CD4-positive, alpha-beta T cell (primary cell): ENCODE measurements around the gene SARM1. TPM values are rescaled to one million over a fixed set of nuclear protein-coding genes. Genes with fewer than 3 reads are reported as not detected.

Experiments
- ATAC-seq: fragments of 200-7000 bp; cut with Tn5 transposase; one replicate; pipeline ENCODE4 v1.10.0; 2022; ENCODE audit warnings: mild to moderate bottlenecking; ENCODE audit not compliant: poor library complexity
- CTCF ChIA-PET: fragments of 350-600 bp; sonication (Branson Sonifier 250); formaldehyde crosslinking; loops from one replicate; lab custom pipeline; 2021; ENCODE audit warnings: antibody characterized with exemption, inconsistent platforms; lab: Charles Lee
- POLR2A ChIA-PET: fragments of 350-600 bp; sonication (Branson Sonifier 250); formaldehyde crosslinking; loops from one replicate; lab custom pipeline; 2021; ENCODE audit warnings: antibody characterized with exemption, inconsistent platforms; lab: Charles Lee
- DNase-seq, 14 experiments: peaks; one replicate each; pipeline ENCODE4 v3.0.0-alpha.2; 2013 to 2020; ENCODE audit warnings: mixed read lengths in 2 of 14
- H3K27ac ChIP-seq, 2 donors: one replicate each; pipeline versions ENCODE4 v1.5.1 to v1.7.0; 2013; ENCODE audit warnings: low read length in 2 of 2, low read depth in 1 of 2, mild to moderate bottlenecking in 1 of 2
- H3K27me3 ChIP-seq, 2 experiments: 1 replicate in 1 of 2; 2 replicates in 1 of 2; pipeline versions ENCODE4 v1.6.1 to v1.7.0; 2013; ENCODE audit warnings: low read length in 2 of 2, control low read depth in 1 of 2, mild to moderate bottlenecking in 1 of 2, moderate library complexity in 1 of 2; ENCODE audit not compliant: insufficient read depth in 2 of 2, control insufficient read depth in 1 of 2
- H3K36me3 ChIP-seq: one replicate; pipeline ENCODE4 v1.6.1; 2013; ENCODE audit warnings: low read length, control low read depth; ENCODE audit not compliant: insufficient read depth
- H3K4me1 ChIP-seq: one replicate; pipeline ENCODE4 v1.6.1; 2013; ENCODE audit warnings: low read length, control low read depth; ENCODE audit not compliant: insufficient read depth
- H3K4me3 ChIP-seq: one replicate; pipeline ENCODE4 v1.5.1; 2013; ENCODE audit warnings: mild to moderate bottlenecking, low read length, moderate library complexity
- H3K9me3 ChIP-seq, 2 experiments: 1 replicate in 1 of 2; 2 replicates in 1 of 2; pipeline versions ENCODE4 v1.6.1 to v1.7.0; 2013; ENCODE audit warnings: low read length in 2 of 2, mild to moderate bottlenecking in 2 of 2, control low read depth in 1 of 2, moderate library complexity in 1 of 2; ENCODE audit not compliant: control insufficient read depth in 1 of 2, insufficient read depth in 1 of 2
- H3K27ac Mint-ChIP-seq: one replicate; pipeline ENCODE4 v1.8.0; 2020; ENCODE audit warnings: mixed read lengths
- H3K27me3 Mint-ChIP-seq: one replicate; pipeline ENCODE4 v1.8.0; 2021; ENCODE audit warnings: mixed read lengths
- H3K36me3 Mint-ChIP-seq: one replicate; pipeline ENCODE4 v1.8.0; 2021; ENCODE audit warnings: low read depth, mixed read lengths
- H3K4me1 Mint-ChIP-seq: one replicate; pipeline ENCODE4 v1.8.0; 2021; ENCODE audit warnings: low read depth, mixed read lengths
- H3K4me3 Mint-ChIP-seq: one replicate; pipeline ENCODE4 v1.8.0; 2020; ENCODE audit warnings: mild to moderate bottlenecking, mixed read lengths
- H3K9me3 Mint-ChIP-seq: one replicate; pipeline ENCODE4 v1.8.0; 2020; ENCODE audit warnings: mixed read lengths
- intact Hi-C, 2 experiments: fragments of 100-400 bp; cut with DNase I in 1 of 2; cut with micrococcal nuclease in 1 of 2; formaldehyde crosslinking; loops; one replicate each; pipeline versions ENCODE4 v1.15.1 to v1.9.0; 2023 to 2025; cut with DNase I, micrococcal nuclease
- total RNA-seq, 174 experiments: library from RNA in 2 of 174; stranded (reverse) in 2 of 174; gene quantifications; one replicate each; pipeline ENCODE4 v1.2.3 and lab custom pipeline; 2021 to 2026
- TF ChIP-seq, protein P1 (sequence below): fragments of 200-600 bp; IDR thresholded peaks from one replicate; pipeline ENCODE4 v1.8.0; 2022; ENCODE audit warnings: antibody characterized with exemption, mild to moderate bottlenecking

The SARM1 gene
- total RNA-seq, 2 experiments from 2014 or later, result 12.5 to 15.4 TPM

DNA sequence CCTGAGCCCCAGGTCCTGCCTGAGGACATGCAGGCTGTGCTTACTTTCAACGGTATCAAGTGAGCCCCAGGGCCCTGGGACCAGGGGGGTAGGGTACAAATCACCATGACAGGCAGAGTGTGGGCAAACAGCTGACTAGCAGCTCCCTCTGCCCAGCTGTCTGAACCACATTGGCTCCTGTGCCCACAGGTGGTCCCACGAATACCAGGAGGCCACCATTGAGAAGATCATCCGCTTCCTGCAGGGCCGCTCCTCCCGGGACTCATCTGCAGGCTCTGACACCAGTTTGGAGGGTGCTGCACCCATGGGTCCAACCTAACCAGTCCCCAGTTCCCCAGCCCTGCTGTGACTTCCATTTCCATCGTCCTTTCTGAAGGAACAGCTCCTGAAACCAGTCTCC lies 24.5 kb downstream of the SARM1 start:
- Histone ChIP-seq H3K27me3 (no peaks in the 10 kb centered on the region), H3K4me1 (no peaks in the 10 kb centered on the region), H3K4me3 (no peak overlapping the region), H3K36me3 (peaks cover 61% of the 10 kb centered on the region), H3K27ac (no peak overlapping the region), H3K9me3 (no peaks in the 10 kb centered on the region)
- ChIA-PET POLR2A (no interaction called here), CTCF (no interaction called here)
- H3K4me3 Mint-ChIP-seq, result no peak overlapping the region
- H3K27me3 Mint-ChIP-seq, result no peaks in the 10 kb centered on the region
- H3K27ac Mint-ChIP-seq, result no peak overlapping the region
- TF ChIP-seq, protein P1, sequence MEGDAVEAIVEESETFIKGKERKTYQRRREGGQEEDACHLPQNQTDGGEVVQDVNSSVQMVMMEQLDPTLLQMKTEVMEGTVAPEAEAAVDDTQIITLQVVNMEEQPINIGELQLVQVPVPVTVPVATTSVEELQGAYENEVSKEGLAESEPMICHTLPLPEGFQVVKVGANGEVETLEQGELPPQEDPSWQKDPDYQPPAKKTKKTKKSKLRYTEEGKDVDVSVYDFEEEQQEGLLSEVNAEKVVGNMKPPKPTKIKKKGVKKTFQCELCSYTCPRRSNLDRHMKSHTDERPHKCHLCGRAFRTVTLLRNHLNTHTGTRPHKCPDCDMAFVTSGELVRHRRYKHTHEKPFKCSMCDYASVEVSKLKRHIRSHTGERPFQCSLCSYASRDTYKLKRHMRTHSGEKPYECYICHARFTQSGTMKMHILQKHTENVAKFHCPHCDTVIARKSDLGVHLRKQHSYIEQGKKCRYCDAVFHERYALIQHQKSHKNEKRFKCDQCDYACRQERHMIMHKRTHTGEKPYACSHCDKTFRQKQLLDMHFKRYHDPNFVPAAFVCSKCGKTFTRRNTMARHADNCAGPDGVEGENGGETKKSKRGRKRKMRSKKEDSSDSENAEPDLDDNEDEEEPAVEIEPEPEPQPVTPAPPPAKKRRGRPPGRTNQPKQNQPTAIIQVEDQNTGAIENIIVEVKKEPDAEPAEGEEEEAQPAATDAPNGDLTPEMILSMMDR, result no peak
- intact Hi-C loops, result no loop called here
- ATAC-seq, result no peak
- peaks cover 40% of the 10 kb centered on the region for H3K36me3 Mint-ChIP-seq
- no peaks in the 10 kb centered on the region for H3K9me3 Mint-ChIP-seq
- DNase-seq, result no peak
- no peaks in the 10 kb centered on the region for H3K4me1 Mint-ChIP-seq

DNA sequence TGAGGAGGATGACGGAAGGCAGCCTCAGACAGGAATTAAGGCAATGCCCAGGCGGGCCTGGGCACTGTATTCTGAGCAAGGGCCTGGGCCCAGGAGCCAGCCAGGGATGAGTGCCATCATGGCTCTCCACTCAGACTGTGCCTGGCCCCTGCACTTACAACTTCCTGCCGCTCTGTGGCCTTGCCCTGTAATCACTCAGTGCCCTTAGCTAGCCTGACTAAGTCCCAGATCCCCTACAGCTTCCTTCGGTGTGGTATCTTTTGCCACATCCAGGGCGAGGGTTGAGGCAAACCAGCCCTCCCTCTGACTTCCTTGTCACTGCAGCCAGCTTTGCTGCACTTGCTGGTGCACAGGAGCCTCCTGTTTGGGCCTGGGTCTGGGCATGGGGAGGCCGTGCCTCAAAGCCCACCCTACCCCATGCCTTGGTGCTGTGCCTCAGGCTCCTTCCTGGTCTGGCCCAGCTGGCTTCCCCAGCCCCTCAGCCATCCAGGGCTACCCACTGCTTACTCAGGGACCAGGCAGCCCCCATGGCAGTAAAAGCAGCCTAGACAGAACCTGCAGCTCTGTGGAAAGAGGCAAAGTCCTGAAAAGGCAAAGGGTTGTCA lies 25.2 kb downstream of the SARM1 start:
- no peak for ATAC-seq
- intact Hi-C loops, result no loop called here
- Histone ChIP-seq H3K4me1 (no peaks in the 10 kb centered on the region), H3K27me3 (no peaks in the 10 kb centered on the region), H3K27ac (no peak overlapping the region), H3K36me3 (peaks cover 54% of the 10 kb centered on the region), H3K9me3 (no peaks in the 10 kb centered on the region), H3K4me3 (no peak overlapping the region)
- ChIA-PET CTCF (no interaction called here), POLR2A (no interaction called here)
- no peak overlapping the region for H3K27ac Mint-ChIP-seq
- TF ChIP-seq, protein P1, result no peak
- no peaks in the 10 kb centered on the region for H3K4me1 Mint-ChIP-seq
- no peaks in the 10 kb centered on the region for H3K27me3 Mint-ChIP-seq
- peaks cover 32% of the 10 kb centered on the region for H3K36me3 Mint-ChIP-seq
- DNase-seq, result no peak
- H3K4me3 Mint-ChIP-seq, result no peak overlapping the region
- H3K9me3 Mint-ChIP-seq, result no peaks in the 10 kb centered on the region

DNA sequence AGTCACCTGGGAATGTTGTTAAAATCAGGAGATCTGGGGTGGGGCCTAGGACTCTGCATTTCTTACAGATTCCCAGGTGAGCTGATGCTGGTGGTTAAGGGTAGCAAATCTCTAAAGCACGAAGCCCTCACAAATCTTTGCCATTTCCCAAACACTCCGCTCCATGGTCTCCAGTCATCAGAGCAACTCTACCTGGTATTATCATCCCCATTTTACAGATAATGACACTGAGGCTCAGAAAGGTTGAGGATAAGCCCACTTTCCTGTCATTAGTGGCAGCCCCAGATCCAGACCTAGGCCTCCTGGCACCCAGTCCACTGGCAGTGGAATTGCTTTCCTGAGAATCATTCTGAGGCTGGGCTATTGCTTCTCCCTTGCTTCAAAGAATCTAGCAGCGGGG lies 25.8 kb downstream of the SARM1 start:
- no peak overlapping the region for H3K4me3 Mint-ChIP-seq
- CTCF ChIA-PET, result no interaction called here
- TF ChIP-seq, protein P1, result no peak
- DNase-seq (no peak), ATAC-seq (no peak)
- peaks cover 31% of the 10 kb centered on the region for H3K36me3 Mint-ChIP-seq
- no peaks in the 10 kb centered on the region for H3K9me3 Mint-ChIP-seq
- Histone ChIP-seq H3K4me1 (no peaks in the 10 kb centered on the region), H3K27me3 (no peaks in the 10 kb centered on the region), H3K27ac (no peak overlapping the region), H3K4me3 (no peak overlapping the region), H3K9me3 (no peaks in the 10 kb centered on the region), H3K36me3 (peaks cover 49% of the 10 kb centered on the region)
- H3K27ac Mint-ChIP-seq, result no peak overlapping the region
- no peaks in the 10 kb centered on the region for H3K4me1 Mint-ChIP-seq
- no peaks in the 10 kb centered on the region for H3K27me3 Mint-ChIP-seq
- POLR2A ChIA-PET, result no interaction called here
- intact Hi-C loops, result no loop called here
